GM21515 (cell line): ENCODE results near the gene USP21.
"Not testable (repeated sequence)": the region's sequence is repeated elsewhere in the genome, so short reads cannot be mapped to it uniquely, and the experiment has no call there.

Experiments used
- ATAC-seq: cut with Tn5 transposase; IDR thresholded peaks from one replicate; pipeline ENCODE4 v1.9.1; 2021; ENCODE audit not compliant: unreplicated experiment

The USP21 gene

GRCh38 chr1:161159087-161159912 is at the start of gene USP21:
Gene USP21, plus strand, starts transcription at chr1:161159500. Its CDS starts 1,141 bp downstream, at chr1:161160641.
- ATAC-seq: peak; percentile 73

- ATAC-seq: no peak
These were observed 48.2 kb upstream of the USP21 start for GRCh38 chr1:161111117-161111516.

- no peak for ATAC-seq
These were observed 47.8 kb upstream of the USP21 start for GRCh38 chr1:161111527-161111926.

- no peak for ATAC-seq
These were observed 45.4 kb upstream of the USP21 start for GRCh38 chr1:161113915-161114314.

- ATAC-seq: no peak
These were observed 44.7 kb upstream of the USP21 start for GRCh38 chr1:161114556-161114955.

GRCh38 chr1:161115132-161115711 is 44.1 kb upstream of the USP21 start:
- ATAC-seq: no peak

GRCh38 chr1:161115961-161116360 is 43.3 kb upstream of the USP21 start:
- not testable (repeated sequence) for ATAC-seq

GRCh38 chr1:161117759-161118581 is 41.3 kb upstream of the USP21 start, which contains the start of the genes NIT1 and PFDN2:
Gene NIT1, plus strand, starts transcription at chr1:161118105. Its CDS starts 72 bp downstream, at chr1:161118177.
Gene PFDN2, minus strand, starts transcription at chr1:161118037. Its CDS starts 11 bp downstream, at chr1:161118026.
- ATAC-seq: peak; percentile 72

GRCh38 chr1:161119092-161119903 is 40.0 kb upstream of the USP21 start:
- ATAC-seq: peak; percentile 47

- ATAC-seq: no peak
These were observed 38.2 kb upstream of the USP21 start for GRCh38 chr1:161121042-161121650.

GRCh38 chr1:161121834-161122233 is 37.5 kb upstream of the USP21 start:
- no peak for ATAC-seq

- no peak for ATAC-seq
These were observed 36.3 kb upstream of the USP21 start for GRCh38 chr1:161122967-161123366.

GRCh38 chr1:161127649-161128048 is 31.7 kb upstream of the USP21 start:
- ATAC-seq: no peak

GRCh38 chr1:161128591-161129420 is 30.5 kb upstream of the USP21 start:
- ATAC-seq: no peak

GRCh38 chr1:161130266-161130665 is 29.0 kb upstream of the USP21 start:
- ATAC-seq: no peak

GRCh38 chr1:161131523-161132409 is 27.5 kb upstream of the USP21 start:
- peak; percentile 2 for ATAC-seq

- peak; percentile 86 for ATAC-seq
These were observed 26.7 kb upstream of the USP21 start, which contains the start of gene DEDD for GRCh38 chr1:161132410-161133219. Gene DEDD, minus strand, starts transcription at chr1:161132667. Its CDS starts 8,205 bp downstream, at chr1:161124462.
